ENCODE measurements around the gene NT5DC3.

Gene NT5DC3

GRCh38 chr12:103840876-103841689 is at the start of gene NT5DC3:
Gene NT5DC3 (minus strand): TSS chr12:103841234. CDS start chr12:103841156, 78 bp downstream.
- peak; percentile 89 to 92 for DNase-seq
- TF ChIP-seq GATA1 (IDR thresholded peaks at IDR 0.05; ENCODE audit: low read depth, low read length) (no peak), POLR2A (IDR thresholded peaks at IDR 0.05; ENCODE audit: low read length) (peak; percentile 9)

DNA sequence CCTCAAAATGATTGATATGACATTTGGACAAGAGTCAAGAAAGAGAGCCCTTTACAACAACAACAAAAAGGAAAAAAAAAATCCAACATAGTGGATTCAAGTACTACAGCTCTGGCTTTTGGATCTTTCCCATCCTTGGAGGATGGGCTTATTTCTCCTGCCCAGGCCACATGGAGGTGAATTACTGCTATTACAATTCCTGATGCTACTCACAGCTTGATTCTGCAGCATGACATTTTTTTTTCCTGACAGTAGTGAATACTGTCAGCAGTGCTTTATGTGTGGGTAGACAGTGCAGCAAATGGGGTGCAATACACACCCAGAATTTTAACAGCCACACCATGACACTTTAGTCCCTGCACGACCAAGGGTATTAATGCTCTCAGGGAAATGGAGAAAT is 46.7 kb upstream of the NT5DC3 start:
- TF ChIP-seq POLR2A (IDR thresholded peaks at IDR 0.05; ENCODE audit: low read length) (no peak), GATA1 (IDR thresholded peaks at IDR 0.05; ENCODE audit: low read depth, low read length) (no peak)
- no peak for DNase-seq

- TF ChIP-seq GATA1 (IDR thresholded peaks at IDR 0.05; ENCODE audit: low read depth, low read length) (no peak), POLR2A (IDR thresholded peaks at IDR 0.05; ENCODE audit: low read length) (no peak)
These were observed 45.3 kb upstream of the NT5DC3 start for GRCh38 chr12:103886195-103886797.

DNA sequence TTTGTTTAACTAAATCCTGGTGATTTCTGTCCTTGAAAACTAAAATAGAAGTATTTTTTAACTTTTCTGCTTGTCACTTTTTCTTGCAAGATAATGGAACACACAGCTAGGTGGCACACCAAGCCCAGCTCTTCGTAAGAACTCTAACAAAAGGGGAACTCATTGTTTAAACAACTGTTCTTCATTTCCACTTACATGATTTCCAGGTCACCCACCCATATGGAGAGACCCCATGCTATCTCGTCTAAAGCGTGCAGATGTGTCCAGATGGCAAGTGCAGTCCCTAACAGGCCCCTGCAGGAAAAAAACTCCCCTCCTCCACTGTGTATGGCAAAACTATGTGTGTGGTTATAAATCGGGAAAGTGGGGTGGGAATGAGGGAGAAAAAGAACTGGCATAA is 43.3 kb upstream of the NT5DC3 start:
- TF ChIP-seq GATA1 (IDR thresholded peaks at IDR 0.05; ENCODE audit: low read depth, low read length) (no peak), POLR2A (IDR thresholded peaks at IDR 0.05; ENCODE audit: low read length) (no peak)
- DNase-seq = peak; percentile 22 to 26

More at GRCh38 chr12:103886195-103886797, 45.3 kb upstream of the NT5DC3 start:
- DNase-seq = no peak

- DNase-seq = no peak
- TF ChIP-seq GATA1 (IDR thresholded peaks at IDR 0.05; ENCODE audit: low read depth, low read length) = no peak
- TF ChIP-seq POLR2A (IDR thresholded peaks at IDR 0.05; ENCODE audit: low read length) = no peak
These were observed 42.9 kb upstream of the NT5DC3 start for GRCh38 chr12:103883908-103884307.

GRCh38 chr12:103882861-103883596 is 42.0 kb upstream of the NT5DC3 start:
- TF ChIP-seq POLR2A (IDR thresholded peaks at IDR 0.05; ENCODE audit: low read length) (no peak), GATA1 (IDR thresholded peaks at IDR 0.05; ENCODE audit: low read depth, low read length) (no peak)
- no peak for DNase-seq

DNA sequence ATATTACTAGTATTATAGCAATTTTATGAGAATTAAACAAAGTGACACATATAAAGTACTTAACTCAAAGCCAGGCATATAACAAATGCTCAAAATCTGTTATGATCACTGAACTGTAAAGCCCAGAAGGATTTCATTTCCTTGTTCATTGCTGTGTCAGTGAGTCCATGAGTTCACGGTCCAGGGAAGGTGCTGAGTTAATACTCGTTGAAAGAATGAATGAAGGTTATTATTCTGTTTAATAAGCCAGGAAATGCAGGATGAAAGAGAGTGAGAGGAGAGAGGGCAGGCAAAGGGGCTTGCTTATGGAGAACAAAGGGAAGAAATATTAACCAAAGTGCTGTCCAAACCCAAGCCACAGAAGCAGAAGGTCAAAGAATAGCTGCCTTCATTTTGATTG is 40.2 kb upstream of the NT5DC3 start:
- DNase-seq = no peak
- TF ChIP-seq POLR2A (IDR thresholded peaks at IDR 0.05; ENCODE audit: low read length) (no peak), GATA1 (IDR thresholded peaks at IDR 0.05; ENCODE audit: low read depth, low read length) (no peak)

DNA sequence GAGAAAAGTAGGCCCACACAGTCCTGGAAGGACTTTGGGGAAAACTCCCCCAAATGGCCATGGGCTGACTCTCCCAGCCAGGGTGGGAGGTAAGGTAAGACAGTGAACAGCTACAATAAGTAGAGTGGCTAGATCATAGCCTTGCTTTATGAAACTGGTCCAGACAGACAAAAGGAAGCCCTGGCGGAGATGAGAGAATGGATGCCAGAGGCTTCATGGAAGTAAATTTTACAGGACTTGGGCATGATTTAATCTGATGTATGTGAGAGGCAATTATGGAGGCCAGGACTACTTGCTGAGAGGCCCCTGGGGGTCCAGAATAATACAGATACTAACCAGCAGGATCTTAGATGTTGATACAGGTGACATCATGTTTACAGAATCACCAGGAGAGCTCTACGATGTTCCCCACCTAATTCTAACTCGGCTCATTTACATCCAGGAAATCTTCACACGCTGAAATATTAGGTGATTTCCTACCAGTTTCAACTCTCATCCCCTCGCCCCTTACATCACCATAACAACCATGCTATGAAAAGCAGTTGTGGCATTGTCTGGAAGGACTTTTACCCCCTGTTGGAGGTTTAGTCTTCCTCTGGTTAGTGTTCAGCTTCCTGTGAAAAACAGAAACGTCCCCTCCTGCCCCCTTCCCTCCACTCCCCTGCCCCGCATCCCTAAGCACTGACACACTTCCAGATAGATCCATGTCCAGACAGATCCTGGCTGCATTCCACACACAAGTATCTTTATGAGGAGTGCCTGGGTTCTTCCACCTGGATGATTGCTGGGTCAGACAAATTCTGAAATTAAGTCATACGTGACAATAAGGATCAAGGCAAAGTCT is 39.5 kb upstream of the NT5DC3 start:
- TF ChIP-seq GATA1 (IDR thresholded peaks at IDR 0.05; ENCODE audit: low read depth, low read length) (no peak), POLR2A (IDR thresholded peaks at IDR 0.05; ENCODE audit: low read length) (no peak)
- no peak for DNase-seq

GRCh38 chr12:103879878-103880277 is 38.8 kb upstream of the NT5DC3 start:
- no peak for DNase-seq
- TF ChIP-seq GATA1 (IDR thresholded peaks at IDR 0.05; ENCODE audit: low read depth, low read length) (no peak), POLR2A (IDR thresholded peaks at IDR 0.05; ENCODE audit: low read length) (no peak)

DNA sequence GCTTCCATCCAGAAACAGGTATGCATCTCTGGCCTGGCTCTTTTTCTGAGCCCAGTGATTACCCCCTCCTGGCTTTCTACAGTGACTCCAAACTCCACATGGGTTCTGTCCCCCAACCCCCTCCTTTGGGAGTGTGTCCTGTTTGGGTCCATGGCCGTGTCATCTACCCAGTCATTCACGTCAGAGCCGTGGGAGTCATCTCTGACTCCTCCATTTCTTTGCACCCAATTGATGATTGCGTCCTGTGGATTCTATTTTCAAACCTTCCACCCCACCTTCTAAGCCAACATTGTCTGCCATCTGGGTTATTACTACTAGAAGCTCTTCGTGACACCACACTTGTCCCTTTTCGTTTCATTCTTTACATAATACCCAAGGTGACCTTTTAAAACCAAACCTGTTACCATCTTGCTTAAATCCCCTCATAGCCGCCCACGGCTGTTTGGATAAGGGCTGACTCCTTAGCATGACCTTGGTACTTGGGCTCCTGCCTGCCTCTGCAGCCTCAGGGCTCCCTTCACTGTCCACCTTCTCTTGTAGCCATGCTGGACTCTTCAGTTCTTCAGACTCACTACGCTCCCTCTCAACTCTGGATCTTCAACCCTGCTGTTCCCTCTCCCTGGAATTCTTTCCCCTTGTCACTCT is 38.1 kb upstream of the NT5DC3 start:
- TF ChIP-seq GATA1 (IDR thresholded peaks at IDR 0.05; ENCODE audit: low read depth, low read length) (no peak), POLR2A (IDR thresholded peaks at IDR 0.05; ENCODE audit: low read length) (no peak)
- DNase-seq = no peak

DNA sequence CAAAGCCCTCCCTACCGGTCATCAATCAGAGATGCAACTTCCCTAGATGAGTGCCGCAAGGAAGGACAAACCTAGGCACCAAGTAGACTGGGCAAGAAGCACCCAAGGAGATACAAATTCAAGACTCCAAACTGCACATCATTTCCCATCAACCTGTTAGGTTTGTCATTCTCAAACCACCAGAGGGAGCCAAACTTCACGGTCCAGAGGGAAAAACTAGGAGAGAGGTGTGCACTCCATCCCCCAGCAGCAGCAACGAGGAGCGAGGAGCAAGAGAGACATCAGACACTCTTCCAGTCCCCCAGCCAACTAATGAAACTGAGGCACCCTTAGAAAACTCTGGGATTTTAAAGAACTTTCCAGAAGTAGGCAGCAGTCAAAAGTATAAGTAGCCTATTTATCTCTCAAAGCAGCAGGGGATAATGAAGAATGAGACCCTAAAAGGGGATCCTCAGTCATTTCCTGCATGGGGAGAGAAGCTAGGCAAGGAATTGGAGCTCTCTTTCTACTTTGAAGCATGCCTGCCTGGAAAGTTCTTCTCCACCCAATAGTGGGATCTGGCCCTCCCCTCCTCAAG is 37.0 kb upstream of the NT5DC3 start:
- peak; percentile 58 to 75 for DNase-seq
- TF ChIP-seq GATA1 (IDR thresholded peaks at IDR 0.05; ENCODE audit: low read depth, low read length) (no peak), POLR2A (IDR thresholded peaks at IDR 0.05; ENCODE audit: low read length) (no peak)

DNA sequence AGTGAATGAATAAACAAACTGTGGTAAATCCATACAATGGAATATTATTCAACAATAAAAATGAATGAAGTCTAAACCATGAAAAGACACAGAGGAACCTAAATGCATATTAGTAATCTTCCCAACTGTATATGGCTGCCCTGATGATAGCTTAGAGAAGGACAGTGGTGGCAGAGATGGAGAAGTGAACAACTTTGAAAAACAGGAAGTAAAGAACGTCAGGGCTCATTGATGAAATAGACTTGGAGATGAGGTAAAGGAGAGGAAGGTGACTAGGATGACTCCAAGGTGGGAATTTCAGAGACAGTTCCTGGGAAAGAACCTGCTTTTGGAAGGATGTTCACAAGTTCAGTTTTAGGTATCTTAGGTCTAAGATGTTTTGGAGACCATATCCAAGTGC is 36.3 kb upstream of the NT5DC3 start:
- DNase-seq = no peak
- TF ChIP-seq POLR2A (IDR thresholded peaks at IDR 0.05; ENCODE audit: low read length) (no peak), GATA1 (IDR thresholded peaks at IDR 0.05; ENCODE audit: low read depth, low read length) (no peak)

GRCh38 chr12:103875666-103876065 is 34.6 kb upstream of the NT5DC3 start:
- TF ChIP-seq POLR2A (IDR thresholded peaks at IDR 0.05; ENCODE audit: low read length) = no peak
- TF ChIP-seq GATA1 (IDR thresholded peaks at IDR 0.05; ENCODE audit: low read depth, low read length) = no peak
- DNase-seq = no peak

Data from erythroblast (primary cell).